C4-2B (cell line): Measurements from ENCODE around the gene CLEC2A.

Experiments
- ZFX ChIP-seq: fragments of 450-650 bp; IDR thresholded peaks from 2 replicates; pipeline ENCODE4 v1.6.1; 2017
- TF ChIP-seq, protein P1 (sequence below): fragments of 450-650 bp; conservative IDR thresholded peaks from 2 replicates; pipeline ENCODE4 v1.5.1; 2017; ENCODE audit warnings: mild to moderate bottlenecking

DNA sequence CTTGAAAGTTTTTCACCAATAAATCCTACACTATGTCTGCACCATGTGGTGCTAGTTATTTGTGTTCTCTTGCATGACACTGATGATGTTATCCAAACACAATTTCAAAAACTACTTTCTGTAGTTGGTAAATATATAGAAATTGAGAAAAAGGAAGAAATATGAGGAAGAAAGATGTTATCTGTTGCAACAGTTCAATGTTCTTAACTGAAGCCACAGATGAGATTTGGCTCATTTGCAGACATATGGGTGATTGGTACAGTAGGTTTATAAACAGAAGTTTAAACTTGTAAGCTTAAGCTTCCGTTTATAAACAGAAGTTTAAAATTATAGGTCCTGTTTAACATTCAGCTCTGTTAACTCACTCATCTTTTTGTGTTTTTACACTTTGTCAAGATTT lies 39.0 kb upstream of the CLEC2A start, which contains the start of gene CLEC12A:
- TF ChIP-seq, protein P1, sequence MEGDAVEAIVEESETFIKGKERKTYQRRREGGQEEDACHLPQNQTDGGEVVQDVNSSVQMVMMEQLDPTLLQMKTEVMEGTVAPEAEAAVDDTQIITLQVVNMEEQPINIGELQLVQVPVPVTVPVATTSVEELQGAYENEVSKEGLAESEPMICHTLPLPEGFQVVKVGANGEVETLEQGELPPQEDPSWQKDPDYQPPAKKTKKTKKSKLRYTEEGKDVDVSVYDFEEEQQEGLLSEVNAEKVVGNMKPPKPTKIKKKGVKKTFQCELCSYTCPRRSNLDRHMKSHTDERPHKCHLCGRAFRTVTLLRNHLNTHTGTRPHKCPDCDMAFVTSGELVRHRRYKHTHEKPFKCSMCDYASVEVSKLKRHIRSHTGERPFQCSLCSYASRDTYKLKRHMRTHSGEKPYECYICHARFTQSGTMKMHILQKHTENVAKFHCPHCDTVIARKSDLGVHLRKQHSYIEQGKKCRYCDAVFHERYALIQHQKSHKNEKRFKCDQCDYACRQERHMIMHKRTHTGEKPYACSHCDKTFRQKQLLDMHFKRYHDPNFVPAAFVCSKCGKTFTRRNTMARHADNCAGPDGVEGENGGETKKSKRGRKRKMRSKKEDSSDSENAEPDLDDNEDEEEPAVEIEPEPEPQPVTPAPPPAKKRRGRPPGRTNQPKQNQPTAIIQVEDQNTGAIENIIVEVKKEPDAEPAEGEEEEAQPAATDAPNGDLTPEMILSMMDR = no peak
- TF ChIP-seq ZFX = no peak
